SK-N-SH (cell line): ENCODE data around the gene LSG1.

Source experiments
- CTCF ChIP-seq: fragments of 200-600 bp; sonication (generic); IDR thresholded peaks from 2 replicates; pipeline ENCODE4 v1.6.1; 2017; ENCODE audit warnings: antibody characterized with exemption, mild to moderate bottlenecking, moderate library complexity
- EP300 ChIP-seq, 2 experiments: IDR thresholded peaks; 2 replicates each; pipeline versions ENCODE4 v1.4.0 to v1.6.1; 2012; ENCODE audit warnings: borderline replicate concordance in 1 of 2, low read depth in 1 of 2, low read length in 1 of 2
- FOXM1 ChIP-seq: IDR thresholded peaks from 2 replicates; pipeline ENCODE4 v1.4.0; 2012; ENCODE audit warnings: low read depth, mild to moderate bottlenecking
- MXI1 ChIP-seq: IDR thresholded peaks from 2 replicates; pipeline ENCODE4 v1.6.1; 2012; ENCODE audit warnings: mild to moderate bottlenecking, low read depth, low read length, improper control_type of control experiment
- NRF1 ChIP-seq: IDR thresholded peaks from 2 replicates; pipeline ENCODE4 v1.6.1; 2012; ENCODE audit warnings: low read depth, mild to moderate bottlenecking, low read length
- POLR2AphosphoS5 ChIP-seq: IDR thresholded peaks from 2 replicates; pipeline ENCODE4 v1.6.1; 2012; ENCODE audit warnings: low read depth, low read length
- RAD21 ChIP-seq: IDR thresholded peaks from 2 replicates; pipeline ENCODE4 v1.6.1; 2012; ENCODE audit warnings: mild to moderate bottlenecking, low read length
- RCOR1 ChIP-seq: fragments of 150-350 bp; IDR thresholded peaks from 2 replicates; pipeline ENCODE4 v1.6.1; 2017; ENCODE audit warnings: antibody characterized with exemption, low read length
- TAF1 ChIP-seq: IDR thresholded peaks from 2 replicates; pipeline ENCODE4 v1.6.1; 2012; ENCODE audit warnings: low read depth, mild to moderate bottlenecking, low read length, moderate library complexity, borderline replicate concordance
- TCF12 ChIP-seq: IDR thresholded peaks from 2 replicates; pipeline ENCODE4 v1.4.0; 2012
- USF1 ChIP-seq: IDR thresholded peaks from 2 replicates; pipeline ENCODE4 v1.4.0; 2012; ENCODE audit warnings: low read depth, borderline replicate concordance
- USF2 ChIP-seq: fragments of 150-350 bp; IDR thresholded peaks from 2 replicates; pipeline ENCODE4 v1.6.1; 2017; ENCODE audit warnings: antibody characterized with exemption, low read length, low read depth, borderline replicate concordance

- TF ChIP-seq USF2 (no peak), CTCF (no peak), POLR2AphosphoS5 (no peak), FOXM1 (no peak), RCOR1 (no peak), EP300 (IDR thresholded peaks at IDR 0.05; ENCODE audit: borderline replicate concordance in 1 of 2, low read depth in 1 of 2, low read length in 1 of 2) (no peak), MXI1 (no peak), USF1 (no peak), TCF12 (no peak), TAF1 (no peak), NRF1 (no peak), RAD21 (no peak)
Measured at GRCh38 chr3:194713299-194714136, 41.5 kb upstream of the LSG1 start.
